NCI-H2029 treated with DMSO at 0.1 percent for 48 hours (cell line): ENCODE measurements around the gene SPTBN5.

Experiments used
- DNase-seq: peaks from one replicate; lab custom pipeline; 2025; lab: John Stamatoyannopoulos, UW

SPTBN5 gene

GRCh38 chr15:41804916-41805666 is 88.8 kb downstream of the SPTBN5 start:
- no peak for DNase-seq

- no peak for DNase-seq
Observed at GRCh38 chr15:41804361-41804760, 89.5 kb downstream of the SPTBN5 start.

DNA sequence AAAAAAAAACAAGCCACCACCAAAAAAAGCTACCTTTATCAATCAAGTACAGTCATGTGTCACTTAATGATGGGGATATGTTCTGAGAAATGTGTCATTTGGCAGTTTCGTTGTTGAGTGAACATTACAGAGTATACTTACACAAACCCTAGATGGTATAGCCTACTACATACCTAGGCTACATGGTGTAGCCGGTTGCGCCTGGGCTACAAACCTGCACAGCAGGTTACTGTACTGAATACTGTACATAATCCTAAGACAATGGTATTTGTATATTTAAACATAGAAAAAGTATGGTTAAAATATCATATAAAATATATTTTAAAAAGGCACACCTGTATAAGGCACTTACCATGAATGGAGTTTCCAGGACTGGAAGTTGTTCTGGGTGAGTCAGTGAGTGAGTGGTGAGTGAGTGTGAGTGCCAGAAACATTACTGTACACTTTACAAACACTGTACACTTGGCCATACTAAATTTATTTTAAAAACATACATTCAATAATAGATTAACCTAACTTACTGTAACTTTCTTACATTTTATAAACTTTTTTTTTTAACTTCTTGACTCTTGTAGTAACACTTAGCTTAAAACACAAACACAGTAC is 91.9 kb downstream of the SPTBN5 start:
- no peak for DNase-seq

DNA sequence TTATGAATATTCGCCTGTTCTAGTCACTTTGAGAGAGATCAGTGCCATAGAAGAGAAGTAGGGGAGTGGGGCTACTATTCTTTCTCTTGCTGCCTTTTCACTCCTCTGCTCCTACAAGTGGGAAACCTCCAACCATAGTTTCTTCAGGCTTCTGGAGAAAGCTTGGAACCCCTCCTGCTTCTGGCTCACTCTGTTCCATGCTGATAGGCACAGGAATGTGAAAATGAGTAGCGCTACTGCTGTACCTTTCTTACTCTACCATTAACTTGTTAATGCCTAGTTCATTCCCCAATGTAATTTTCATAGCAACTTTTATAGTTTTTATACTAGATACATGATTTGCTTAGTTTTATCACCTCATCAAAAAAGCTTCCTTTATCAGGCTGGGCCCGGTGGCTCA is 92.7 kb downstream of the SPTBN5 start:
- no peak for DNase-seq

DNA sequence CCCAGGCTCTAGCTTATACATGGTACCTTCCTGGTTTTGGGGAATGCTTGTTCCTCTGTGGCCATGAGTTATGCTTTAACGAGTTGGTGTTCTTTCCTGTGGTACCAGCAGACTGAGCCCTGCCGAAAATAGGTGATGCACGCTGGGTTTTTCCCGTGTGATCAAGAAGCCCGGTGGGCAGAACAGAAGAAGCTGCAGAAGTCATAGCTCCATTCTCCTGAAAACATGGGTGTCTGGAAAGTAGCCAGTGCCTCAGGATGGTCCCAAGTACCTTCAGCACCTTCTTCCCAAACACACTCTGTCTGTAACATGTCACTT is 94.4 kb downstream of the SPTBN5 start:
- no peak for DNase-seq

DNA sequence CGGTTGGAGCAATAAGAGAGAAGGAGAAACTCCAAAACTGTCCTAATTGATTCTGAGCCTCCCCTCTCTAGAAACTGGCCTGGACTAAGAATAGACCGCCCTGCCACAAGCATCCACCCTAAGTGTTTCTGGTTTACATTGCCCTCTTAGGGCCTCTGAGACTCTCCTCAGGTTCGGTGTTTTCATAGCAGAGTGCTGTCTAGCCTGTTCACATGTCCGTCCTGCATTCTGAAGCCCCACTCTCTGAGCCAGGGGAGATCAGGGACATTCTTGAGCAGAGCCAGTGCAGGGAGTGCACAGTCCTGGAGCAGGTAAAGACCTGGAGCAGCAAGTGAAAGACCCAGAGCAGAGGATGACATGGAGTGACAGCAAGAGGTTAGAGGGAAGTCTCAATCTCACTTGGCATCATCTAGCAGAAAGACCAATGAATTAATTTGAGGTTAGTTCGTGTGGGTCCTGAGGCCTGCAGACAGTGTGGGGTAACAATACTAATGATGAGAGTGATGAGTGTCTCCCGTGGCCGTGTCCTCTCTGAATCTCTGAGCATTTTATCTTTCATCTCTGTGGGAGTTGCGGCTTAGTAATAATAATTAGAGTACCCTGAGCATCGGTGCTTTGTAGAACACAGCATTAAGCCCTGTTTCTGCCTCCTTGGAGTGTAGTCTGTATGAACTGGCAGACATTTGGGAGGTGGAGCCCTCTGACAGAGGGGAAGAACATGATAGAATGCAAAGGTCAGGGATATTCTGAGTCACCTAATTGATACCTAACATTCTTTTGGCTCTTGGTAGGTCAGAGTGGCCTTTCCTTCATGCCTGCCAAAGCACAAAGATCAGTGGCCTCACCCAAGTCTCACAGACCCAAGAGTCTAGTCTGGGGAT is 95.0 kb downstream of the SPTBN5 start:
- no peak for DNase-seq
